Heart right ventricle (tissue), 16 donors: Measurements from ENCODE around the gene ZMYND15. TPM values are rescaled to one million over a fixed set of nuclear protein-coding genes. Genes with fewer than 3 reads are reported as not detected.

ENCODE experiments used
- ATAC-seq, 8 donors: fragments of 200-7000 bp; cut with Tn5 transposase; one replicate each; pipeline ENCODE4 v1.9.1; 2020; ENCODE audit warnings: mild to moderate bottlenecking in 8 of 8, moderate library complexity in 8 of 8, moderate number of reproducible peaks in 1 of 8
- DNase-seq, 2 donors: peaks; one replicate each; pipeline ENCODE4 v3.0.0-alpha.2; 2020
- H3K27ac ChIP-seq, 10 donors: fragments of 200-600 bp; sonication (generic) in 2 of 10; one replicate each; pipeline versions ENCODE4 v1.5.0 to v1.8.0; 2020 to 2022; ENCODE audit warnings: mild to moderate bottlenecking in 3 of 10
- H3K27me3 ChIP-seq, 7 donors: fragments of 200-600 bp; one replicate each; pipeline ENCODE4 v1.8.0; 2021 to 2022; ENCODE audit warnings: mild to moderate bottlenecking in 2 of 7
- H3K36me3 ChIP-seq, 9 donors: fragments of 200-600 bp; sonication (generic) in 1 of 9; one replicate each; pipeline versions ENCODE4 v1.5.0 to v1.8.0; 2020 to 2022; ENCODE audit warnings: mild to moderate bottlenecking in 2 of 9
- H3K4me1 ChIP-seq, 9 donors: fragments of 200-600 bp; sonication (generic) in 1 of 9; one replicate each; pipeline versions ENCODE4 v1.5.0 to v1.8.0; 2020 to 2022; ENCODE audit warnings: mild to moderate bottlenecking in 4 of 9
- H3K4me3 ChIP-seq, 10 donors: fragments of 200-600 bp; sonication (generic) in 2 of 10; one replicate each; pipeline versions ENCODE4 v1.5.0 to v1.8.0; 2020 to 2022; ENCODE audit warnings: mild to moderate bottlenecking in 7 of 10, moderate library complexity in 2 of 10
- H3K9me3 ChIP-seq, 11 donors: fragments of 200-600 bp in 10 of 11; sonication (generic) in 2 of 11; one replicate each; pipeline versions ENCODE4 v1.5.0 to v1.8.0; 2013 to 2022; ENCODE audit warnings: mild to moderate bottlenecking in 2 of 11, control low read depth in 1 of 11, moderate library complexity in 1 of 11
- WGBS, 2 donors: extraction: QIAGEN DNeasy Blood & Tissue Kit; methylation state at CpG; one replicate each; pipeline ENCODE4 v1.1.7; 2013; ENCODE audit warnings: inconsistent platforms in 1 of 2; 5-methylcytosine and 5-hydroxymethylcytosine counted together
- intact Hi-C, 10 donors: fragments of 100-400 bp; cut with DNase I; formaldehyde crosslinking; loops; one replicate each; pipeline versions ENCODE4 v1.11.1 to v1.14.2; 2022
- polyA plus RNA-seq, 2 donors: library from polyadenylated mRNA; stranded (reverse); fragments of 200-250 nt; gene quantifications; one replicate each; pipeline ENCODE4 v1.2.3, GENCODE V29; 2013
- total RNA-seq, 10 donors: library from RNA; stranded (reverse); fragmentation: NEBNext Ultra II Directional in 3 of 10; extraction: Animal tissue kit (Norgen Biotek cat#: 25700) in 3 of 10; gene quantifications; one replicate each; pipeline versions ENCODE4 v1.2.1 to v1.2.4, GENCODE V29; 2021 to 2023
- TF ChIP-seq, protein P1 (sequence below), 9 donors: fragments of 200-600 bp; sonication (generic) in 2 of 9; IDR thresholded peaks; one replicate each; pipeline versions ENCODE4 v1.5.0 to v1.8.0; 2021 to 2022; ENCODE audit warnings: antibody characterized with exemption in 9 of 9, mild to moderate bottlenecking in 5 of 9, moderate library complexity in 1 of 9
- donor health status: Arrhythmogenic right ventricular cardiomyopathy.
- donor health status: ischemic (EF 13 %, LVEDD 7.1; RV severe dilation, severe dysfunction).
- donor health status: healthy with polysubstance abuse.
- donor health status: DM: no; HTN: yes; CAD: no.
- donor health status: DM: no; HTN: no; CAD: no.
- donor health status: ischemic (EF 25% LVEDD 6.9; RV normal size, moderate dysfunction).
- donor health status: ischemic (EF 25% LVEDD 5.7; RV mildly dilated, moderate dysfunction).
- donor health status: healthy.
- donor health status: DM: yes; HTN: yes; CAD: no.
- donor health status: Ischemic cardiomyopathy.
- donor health status: ischemic (EF 35%, LVEDD 5.7; RV mildly dilated, moderate dysfunction).
- donor health status: nonischemic (EF 11% LVEDD 7.7; RV severe dilation, severe dysfunction).
- donor health status: DM: yes; HTN: yes; CAD: no.
- donor health status: PGD.
- donor health status: ischemic (EF 29% LVEDD 5.4; RV normal size, mild dysfunction).
- donor health status: nonischemic (EF 23%, LVEDD 6.1; RV moderate dilation, normal function).

The ZMYND15 gene
- total and polyA plus RNA-seq, 12 donors: 0.15 to 2.1 (median 0.32) TPM; not detected in 1

DNA sequence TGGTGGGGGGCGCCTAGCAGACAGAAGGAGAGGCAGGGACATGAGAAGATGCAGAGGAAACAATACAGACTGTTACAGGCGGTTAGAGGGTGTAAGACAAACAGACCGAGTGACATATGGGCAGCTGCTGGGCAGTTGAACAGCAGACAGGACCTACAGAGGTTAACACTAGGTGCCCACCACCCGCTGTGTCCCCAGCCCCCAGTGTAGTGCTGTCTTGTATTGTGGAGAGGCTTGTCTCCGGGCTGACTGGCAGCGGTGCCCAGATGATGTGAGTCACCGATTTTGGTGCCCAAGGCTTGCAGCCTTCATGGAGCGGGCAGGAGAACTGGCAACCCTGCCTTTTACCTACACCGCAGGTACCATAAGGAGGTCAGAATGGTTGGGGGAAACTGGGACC is 2.5 kb downstream of the ZMYND15 start:
- TF ChIP-seq, protein P1, sequence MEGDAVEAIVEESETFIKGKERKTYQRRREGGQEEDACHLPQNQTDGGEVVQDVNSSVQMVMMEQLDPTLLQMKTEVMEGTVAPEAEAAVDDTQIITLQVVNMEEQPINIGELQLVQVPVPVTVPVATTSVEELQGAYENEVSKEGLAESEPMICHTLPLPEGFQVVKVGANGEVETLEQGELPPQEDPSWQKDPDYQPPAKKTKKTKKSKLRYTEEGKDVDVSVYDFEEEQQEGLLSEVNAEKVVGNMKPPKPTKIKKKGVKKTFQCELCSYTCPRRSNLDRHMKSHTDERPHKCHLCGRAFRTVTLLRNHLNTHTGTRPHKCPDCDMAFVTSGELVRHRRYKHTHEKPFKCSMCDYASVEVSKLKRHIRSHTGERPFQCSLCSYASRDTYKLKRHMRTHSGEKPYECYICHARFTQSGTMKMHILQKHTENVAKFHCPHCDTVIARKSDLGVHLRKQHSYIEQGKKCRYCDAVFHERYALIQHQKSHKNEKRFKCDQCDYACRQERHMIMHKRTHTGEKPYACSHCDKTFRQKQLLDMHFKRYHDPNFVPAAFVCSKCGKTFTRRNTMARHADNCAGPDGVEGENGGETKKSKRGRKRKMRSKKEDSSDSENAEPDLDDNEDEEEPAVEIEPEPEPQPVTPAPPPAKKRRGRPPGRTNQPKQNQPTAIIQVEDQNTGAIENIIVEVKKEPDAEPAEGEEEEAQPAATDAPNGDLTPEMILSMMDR (IDR thresholded peaks at IDR 0.05): no peak
- Histone ChIP-seq H3K4me1 (peaks cover 2 to 36% (median 18%) of the 10 kb centered on the region in 9 donors), H3K27ac (no peak overlapping the region), H3K27me3 (peaks cover 0 to 63% (median 23%) of the 10 kb centered on the region in 7 donors), H3K36me3 (no peaks in the 10 kb centered on the region), H3K4me3 (no peak overlapping the region), H3K9me3 (no peaks in the 10 kb centered on the region)
- DNase-seq (no peak), ATAC-seq (no peak)
- intact Hi-C loops: loop anchor here in 2 of 10 donors (5.0 kb wide), 2 partner anchors 40 to 45 kb away; partner anchors contain the start of genes GLTPD2 (in 1 of the 2) and VMO1 (in 1 of the 2)
- 93 to 95% methylated on average over 9 of the region's 9 CpGs for WGBS, 2 donors

GRCh38 chr17:4742629-4743028 is 3.0 kb downstream of the ZMYND15 start:
- 68 to 72% methylated on average over 10 of the region's 10 CpGs for WGBS, 2 donors
- intact Hi-C loops: loop anchor here in 2 of 10 donors (5.0 kb wide), 2 partner anchors 40 to 45 kb away; partner anchors contain the start of genes GLTPD2 (in 1 of the 2) and VMO1 (in 1 of the 2)
- H3K27ac ChIP-seq: no peak overlapping the region
- peaks cover 2 to 36% (median 18%) of the 10 kb centered on the region in 9 donors for H3K4me1 ChIP-seq
- DNase-seq (no peak), ATAC-seq (no peak)
- H3K36me3 ChIP-seq: no peaks in the 10 kb centered on the region
- no peak overlapping the region for H3K4me3 ChIP-seq
- H3K27me3 ChIP-seq: peaks cover 0 to 58% (median 23%) of the 10 kb centered on the region in 7 donors
- TF ChIP-seq, protein P1 (IDR thresholded peaks at IDR 0.05): no peak
- H3K9me3 ChIP-seq: no peaks in the 10 kb centered on the region

DNA sequence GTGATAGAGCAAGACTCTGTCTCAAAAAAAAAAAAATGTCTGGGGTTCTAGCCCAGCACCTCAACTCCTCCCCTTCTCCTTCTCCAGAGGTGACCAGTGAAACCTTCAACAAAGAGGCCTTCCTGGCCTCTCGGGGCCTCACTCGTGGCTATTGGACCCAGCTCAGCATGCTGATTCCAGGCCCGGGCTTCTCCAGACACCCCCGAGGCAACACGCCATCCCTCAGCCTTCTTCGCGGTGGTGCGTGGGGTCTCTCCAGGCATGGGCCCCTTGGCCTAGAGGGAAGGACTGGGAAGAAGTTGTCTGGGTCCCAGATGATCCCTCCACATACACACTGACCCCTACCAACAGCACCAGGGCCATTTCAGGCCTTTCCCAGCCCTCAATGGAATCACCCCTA is 3.6 kb downstream of the ZMYND15 start:
- whole genome bisulfite sequencing, 2 donors: 95 to 97% methylated on average over 8 of the region's 8 CpGs
- ATAC-seq (no peak), DNase-seq (no peak)
- intact Hi-C loops: loop anchor here in 2 of 10 donors (5.0 kb wide), 2 partner anchors 39 to 44 kb away; partner anchors contain the start of genes GLTPD2 (in 1 of the 2) and VMO1 (in 1 of the 2)
- TF ChIP-seq, protein P1 (IDR thresholded peaks at IDR 0.05): no peak
- Histone ChIP-seq H3K4me1 (peaks cover 2 to 38% (median 24%) of the 10 kb centered on the region in 9 donors), H3K27me3 (peaks cover 0 to 53% (median 23%) of the 10 kb centered on the region in 7 donors), H3K36me3 (no peaks in the 10 kb centered on the region), H3K27ac (no peak overlapping the region), H3K4me3 (no peak overlapping the region), H3K9me3 (no peaks in the 10 kb centered on the region)

DNA sequence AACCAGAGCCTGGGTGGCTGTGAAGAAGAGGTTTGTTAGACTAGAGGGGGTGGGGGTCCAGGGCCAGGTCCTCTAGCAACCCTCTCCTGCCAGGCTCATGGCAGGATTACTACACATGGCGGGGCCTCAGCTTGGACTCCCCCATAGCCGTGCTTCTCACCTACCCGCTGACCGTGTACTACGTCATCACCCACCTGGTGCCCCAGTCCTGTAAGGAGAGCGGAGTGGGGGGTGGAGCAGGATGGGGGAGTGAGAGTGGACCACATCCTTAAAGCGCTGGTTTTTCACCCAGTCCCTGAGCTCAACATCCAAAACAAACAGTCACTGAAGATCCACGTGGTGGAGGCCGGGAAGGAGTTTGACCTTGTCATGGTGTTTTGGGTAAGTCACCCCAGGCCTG is 4.3 kb downstream of the ZMYND15 start:
- DNase-seq (no peak), ATAC-seq (no peak)
- TF ChIP-seq, protein P1 (IDR thresholded peaks at IDR 0.05): no peak
- intact Hi-C loops: loop anchor here in 2 of 10 donors (5.0 kb wide), 2 partner anchors 38 to 43 kb away; partner anchors contain the start of genes GLTPD2 (in 1 of the 2) and VMO1 (in 1 of the 2)
- Histone ChIP-seq H3K27me3 (peaks cover 0 to 50% (median 23%) of the 10 kb centered on the region in 7 donors), H3K4me3 (no peak overlapping the region), H3K9me3 (no peaks in the 10 kb centered on the region), H3K4me1 (peaks cover 2 to 37% (median 20%) of the 10 kb centered on the region in 9 donors), H3K36me3 (no peaks in the 10 kb centered on the region), H3K27ac (no peak overlapping the region)
- WGBS, 2 donors: 89 to 92% methylated on average over 9 of the region's 9 CpGs
